GM12873 (cell line): ENCODE results near the gene MANEA.

Source experiments
- CTCF ChIP-seq: IDR thresholded peaks from 2 replicates; pipeline ENCODE4 v1.5.1; 2012; ENCODE audit warnings: low read depth, mild to moderate bottlenecking, moderate library complexity, low read length, control low read depth; ENCODE audit not compliant: insufficient read depth; ENCODE audit errors: missing control alignments

Gene MANEA

DNA sequence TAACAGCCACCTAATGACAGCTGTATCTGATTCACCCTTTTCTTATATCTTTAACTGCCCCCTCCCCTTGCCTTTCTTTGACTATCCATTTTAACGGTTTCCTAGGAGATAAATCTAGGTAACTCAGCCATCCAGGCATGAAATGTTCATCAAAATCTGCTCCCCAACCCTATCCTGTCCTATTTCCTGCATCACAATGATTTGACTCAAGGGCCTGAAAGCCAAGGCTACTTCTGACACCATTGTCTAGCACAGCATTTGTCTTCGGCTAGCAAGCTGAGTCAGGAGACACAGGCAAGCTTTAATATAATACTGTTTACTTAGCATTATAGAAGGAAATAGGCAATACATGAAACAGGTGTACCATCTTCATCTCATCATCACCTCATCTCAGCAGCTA lies 31.6 kb upstream of the MANEA start:
- TF ChIP-seq CTCF = no peak

DNA sequence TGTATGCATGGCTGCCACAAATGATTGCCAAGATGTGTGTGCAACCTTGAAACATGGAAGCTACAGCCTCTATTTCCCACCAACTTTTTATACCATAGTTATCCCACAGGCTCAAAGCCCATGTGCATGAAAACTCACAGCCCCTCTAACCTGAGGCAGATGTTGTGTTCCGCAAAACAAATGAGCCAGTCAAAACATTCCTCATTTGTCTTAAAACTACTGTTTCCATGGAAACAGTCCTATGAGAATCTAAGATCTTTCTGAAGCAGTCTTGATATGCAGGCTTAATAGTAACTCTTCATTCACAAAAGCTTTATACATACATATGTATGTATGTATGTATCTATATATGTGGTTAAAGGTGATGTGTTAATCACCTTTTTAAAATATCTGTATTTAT lies 31.2 kb upstream of the MANEA start:
- TF ChIP-seq CTCF = no peak

DNA sequence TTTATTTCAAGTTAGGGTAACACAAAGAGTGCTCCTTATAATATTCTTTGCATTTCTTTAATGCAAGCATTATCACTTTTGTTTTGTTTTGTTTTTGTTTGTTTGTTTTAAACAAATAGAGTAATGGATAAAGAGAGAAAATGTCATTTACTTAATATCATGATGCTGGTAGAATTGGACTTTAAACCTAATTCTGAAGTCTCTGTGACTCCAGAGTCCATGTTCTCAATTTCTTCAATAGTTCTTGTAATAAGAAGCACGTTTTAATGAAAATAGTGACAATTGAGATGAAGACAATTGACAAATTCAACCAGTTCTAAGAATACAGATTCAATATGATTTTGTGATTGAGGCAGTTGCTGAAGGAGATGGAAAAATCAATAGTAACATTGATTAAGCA lies 30.3 kb upstream of the MANEA start:
- TF ChIP-seq CTCF = no peak

DNA sequence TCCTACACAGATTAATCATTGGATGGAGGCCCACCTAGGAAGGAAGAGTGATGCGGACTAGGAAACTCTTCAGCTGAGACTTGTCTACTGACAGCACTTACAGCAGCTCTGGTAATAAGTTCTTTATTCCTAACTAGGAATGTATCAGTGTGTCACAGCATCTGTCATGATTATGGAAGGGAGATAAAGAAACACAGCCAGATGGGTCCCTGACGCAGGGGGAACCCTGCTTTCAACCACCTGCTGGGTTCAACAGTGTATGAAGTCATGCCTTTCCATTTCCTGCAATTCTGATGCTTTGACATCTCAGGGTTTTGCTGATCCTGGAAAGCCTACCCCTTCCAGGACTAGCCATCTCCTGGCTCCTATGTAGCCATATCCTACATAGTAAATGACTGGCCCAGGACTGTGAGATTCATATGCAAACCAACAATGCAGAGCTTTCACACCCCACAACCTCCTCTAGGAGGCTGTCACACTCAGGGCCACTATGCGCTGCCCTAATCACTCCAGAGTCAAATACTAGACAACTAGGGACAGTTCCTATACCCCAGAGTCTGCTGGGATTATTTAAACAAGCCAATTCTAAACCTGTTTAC lies 29.0 kb upstream of the MANEA start:
- no peak for TF ChIP-seq CTCF

DNA sequence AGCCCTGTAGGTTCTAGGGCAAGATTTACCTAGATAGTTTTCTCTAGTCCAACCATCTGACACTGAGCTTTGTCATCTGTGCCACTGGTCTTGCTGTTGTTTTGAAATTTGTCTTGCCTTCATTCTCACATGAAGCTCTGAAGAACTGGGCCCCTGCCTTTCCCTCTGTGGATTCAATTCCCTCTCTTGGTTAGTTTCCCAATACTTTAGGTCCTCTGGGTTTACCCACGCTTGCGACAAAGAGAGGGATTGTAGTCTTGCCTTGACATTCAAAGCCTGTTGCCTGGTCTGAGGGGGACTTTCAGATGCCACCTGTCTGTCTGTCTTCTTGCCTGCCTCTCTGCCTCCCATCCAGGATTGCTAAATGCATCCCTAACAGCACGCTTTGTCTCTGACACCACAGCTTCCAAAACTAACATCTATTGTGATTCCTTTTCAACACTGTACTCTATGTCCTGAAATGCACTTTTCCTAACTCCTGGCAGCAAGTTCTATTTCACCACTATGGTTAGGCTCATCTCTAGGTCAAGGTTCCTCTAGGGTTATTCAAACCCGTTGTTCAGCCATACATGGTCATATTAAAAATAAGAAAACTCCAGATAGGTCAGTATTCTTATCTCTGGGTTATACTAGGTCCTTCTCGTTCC lies 25.5 kb upstream of the MANEA start:
- no peak for TF ChIP-seq CTCF

DNA sequence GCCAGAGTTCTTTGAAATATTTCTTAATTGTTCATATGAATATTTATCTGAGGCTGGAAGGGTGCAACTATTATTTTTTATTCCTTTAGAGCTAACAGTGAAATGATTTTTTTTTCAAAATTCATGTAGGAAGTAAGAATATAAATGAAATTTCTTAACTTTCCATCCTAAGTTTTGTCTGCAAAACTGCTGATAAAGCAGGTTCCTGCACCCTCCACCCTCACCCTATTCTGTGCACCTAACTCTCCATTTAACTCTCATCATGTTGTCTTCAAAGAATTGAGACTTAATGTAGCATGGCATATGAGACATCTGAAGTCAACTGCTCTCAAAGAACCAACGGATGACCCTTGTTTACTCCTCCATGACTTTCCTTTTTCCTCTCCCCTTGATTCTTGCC lies 23.5 kb upstream of the MANEA start:
- TF ChIP-seq CTCF = no peak

GRCh38 chr6:95569560-95569959 lies 7.8 kb upstream of the MANEA start:
- no peak for TF ChIP-seq CTCF
